ENCODE results near the gene ARFIP2. TPM values are rescaled to one million over a fixed set of nuclear protein-coding genes. Genes with fewer than 3 reads are reported as not detected.

The ARFIP2 gene
- total RNA-seq, 5 donors from 2014 or later (not counting 1 experiment from before 2014, with no cell fraction given), result 47.3 to 61.9 (median 50.0) TPM

DNA sequence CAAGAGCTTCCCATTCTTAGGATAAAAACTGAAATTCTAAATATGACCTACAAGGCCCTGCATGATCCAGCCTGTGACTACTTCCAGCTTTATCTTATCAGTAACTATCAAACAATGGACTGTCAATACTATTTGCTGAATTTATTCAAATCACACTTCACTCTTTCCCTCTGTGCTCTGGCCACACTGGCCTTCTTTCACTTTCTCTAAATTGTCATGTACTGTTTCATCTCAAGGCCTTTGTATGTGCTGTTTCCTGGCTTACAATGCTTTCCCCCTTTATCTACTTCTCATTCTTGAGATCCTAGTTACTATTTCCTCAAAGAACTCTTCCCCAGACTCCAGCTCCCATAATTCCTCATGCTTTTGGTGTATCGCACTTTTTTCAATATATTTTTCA lies 5.8 kb upstream of the ARFIP2 start:
- no peaks in the 10 kb centered on the region for H3K9me3 Mint-ChIP-seq
- Histone ChIP-seq H3K27ac (ENCODE audit: low read length) (no peak overlapping the region), H3K4me3 (ENCODE audit: control insufficient read depth in 1 of 2, extremely low read depth in 1 of 2, low read length in 1 of 2) (no peak overlapping the region), H3K36me3 (ENCODE audit: control insufficient read depth in 2 of 2, extremely low read depth in 1 of 2, insufficient read depth in 1 of 2, low read length in 1 of 2) (peaks cover 12 to 66% of the 10 kb centered on the region in 2 donors), H3K27me3 (replicated peaks in 1 of 2; ENCODE audit: control insufficient read depth in 2 of 2, extremely low read depth in 1 of 2, insufficient read depth in 2 of 2, low read length in 1 of 2) (no peaks in the 10 kb centered on the region), H3K9me3 (no peaks in the 10 kb centered on the region), H3K4me1 (ENCODE audit: control insufficient read depth in 1 of 2, extremely low read depth in 1 of 2, insufficient read depth in 2 of 2, low read length in 2 of 2) (peaks cover 9 to 10% of the 10 kb centered on the region in 2 experiments)
- ChIA-PET POLR2A (interaction anchor here in 1 of 2 donors (0.6 kb wide), 1 partner anchor 97 kb away, joined by 4 read pairs; the partner anchor contains the start of gene SMPD1), CTCF (interaction anchor here in 1 of 2 donors (0.6 to 1.1 kb wide), 2 partner anchors 108 to 127 kb away, joined by 3 to 4 read pairs; no protein-coding TSS in a partner anchor)
- H3K4me3 Mint-ChIP-seq, result no peak overlapping the region
- H3K27ac Mint-ChIP-seq, result no peak overlapping the region
- no peaks in the 10 kb centered on the region for H3K27me3 Mint-ChIP-seq
- no CpG with 5 or more reads among the region's 1 CpG for WGBS (ENCODE audit: insufficient coverage)
- DNase-seq, result no peak
- ATAC-seq (replicated peaks in 1 of 4), result no peak
- peaks cover 21% of the 10 kb centered on the region for H3K36me3 Mint-ChIP-seq
- H3K4me1 Mint-ChIP-seq, result peaks cover 21 to 29% (median 23%) of the 10 kb centered on the region in 3 donors

GRCh38 chr11:6486256-6486655 lies 5.1 kb upstream of the ARFIP2 start:
- no peaks in the 10 kb centered on the region for H3K27me3 Mint-ChIP-seq

GRCh38 chr11:6485661-6486060 lies 4.5 kb upstream of the ARFIP2 start:
- ChIA-PET POLR2A (interaction anchor here in 1 of 2 donors (0.5 kb wide), 1 partner anchor 866 kb away, joined by 6 read pairs; no protein-coding TSS in a partner anchor), CTCF (interaction anchor here in 1 of 2 donors (0.6 to 1.4 kb wide), 3 partner anchors 20 to 203 kb away, joined by 3 to 7 read pairs (median 3); no protein-coding TSS in a partner anchor)
- Histone ChIP-seq H3K4me3 (ENCODE audit: control insufficient read depth in 1 of 2, extremely low read depth in 1 of 2, low read length in 1 of 2) (no peak overlapping the region), H3K4me1 (ENCODE audit: control insufficient read depth in 1 of 2, extremely low read depth in 1 of 2, insufficient read depth in 2 of 2, low read length in 2 of 2) (peaks cover 15 to 20% of the 10 kb centered on the region in 2 experiments), H3K27me3 (replicated peaks in 1 of 2; ENCODE audit: control insufficient read depth in 2 of 2, extremely low read depth in 1 of 2, insufficient read depth in 2 of 2, low read length in 1 of 2) (no peaks in the 10 kb centered on the region), H3K9me3 (no peaks in the 10 kb centered on the region), H3K36me3 (ENCODE audit: control insufficient read depth in 2 of 2, extremely low read depth in 1 of 2, insufficient read depth in 1 of 2, low read length in 1 of 2) (peaks cover 12 to 62% of the 10 kb centered on the region in 2 donors), H3K27ac (ENCODE audit: low read length) (no peak overlapping the region)
- DNase-seq (no peak), ATAC-seq (replicated peaks in 1 of 4) (no peak)
- Mint-ChIP-seq H3K27me3 (no peaks in the 10 kb centered on the region), H3K36me3 (peaks cover 21% of the 10 kb centered on the region), H3K9me3 (no peaks in the 10 kb centered on the region), H3K4me1 (peaks cover 23 to 35% (median 31%) of the 10 kb centered on the region in 3 donors), H3K27ac (no peak overlapping the region), H3K4me3 (no peak overlapping the region)
- 94% methylated on average over 3 of the region's 3 CpGs for WGBS (ENCODE audit: insufficient coverage)

More at GRCh38 chr11:6486256-6486655, 5.1 kb upstream of the ARFIP2 start:
- WGBS (ENCODE audit: insufficient coverage), result 41% methylated on average over 2 of the region's 3 CpGs
- H3K9me3 ChIP-seq, result no peaks in the 10 kb centered on the region
- H3K4me1 ChIP-seq (ENCODE audit: control insufficient read depth in 1 of 2, extremely low read depth in 1 of 2, insufficient read depth in 2 of 2, low read length in 2 of 2), result peaks cover 12 to 15% of the 10 kb centered on the region in 2 experiments
- H3K4me1 Mint-ChIP-seq, result peaks cover 20 to 29% (median 25%) of the 10 kb centered on the region in 3 donors
- ATAC-seq (replicated peaks in 1 of 4) (no peak), DNase-seq (no peak)
- ChIA-PET CTCF (interaction anchor here (0.6 to 1.3 kb wide), 3 partner anchors 15 to 107 kb away, joined by 3 to 7 read pairs (median 3); no protein-coding TSS in a partner anchor), POLR2A (no interaction called here)
- H3K36me3 Mint-ChIP-seq, result peaks cover 21% of the 10 kb centered on the region
- peaks cover 12 to 62% of the 10 kb centered on the region in 2 donors for H3K36me3 ChIP-seq (ENCODE audit: control insufficient read depth in 2 of 2, extremely low read depth in 1 of 2, insufficient read depth in 1 of 2, low read length in 1 of 2)
- H3K27ac Mint-ChIP-seq, result no peak overlapping the region
- H3K4me3 ChIP-seq (ENCODE audit: control insufficient read depth in 1 of 2, extremely low read depth in 1 of 2, low read length in 1 of 2), result no peak overlapping the region
- H3K27me3 ChIP-seq (replicated peaks in 1 of 2; ENCODE audit: control insufficient read depth in 2 of 2, extremely low read depth in 1 of 2, insufficient read depth in 2 of 2, low read length in 1 of 2), result no peaks in the 10 kb centered on the region
- no peak overlapping the region for H3K27ac ChIP-seq (ENCODE audit: low read length)
- H3K4me3 Mint-ChIP-seq, result no peak overlapping the region
- no peaks in the 10 kb centered on the region for H3K9me3 Mint-ChIP-seq

- peaks cover 20 to 67% of the 10 kb centered on the region in 2 donors for H3K36me3 ChIP-seq (ENCODE audit: control insufficient read depth in 2 of 2, extremely low read depth in 1 of 2, insufficient read depth in 1 of 2, low read length in 1 of 2)
- H3K9me3 ChIP-seq, result no peaks in the 10 kb centered on the region
- Mint-ChIP-seq H3K4me1 (peaks cover 43 to 46% (median 45%) of the 10 kb centered on the region in 3 donors), H3K27me3 (no peaks in the 10 kb centered on the region), H3K27ac (peak overlapping the region; percentile 29 to 75), H3K9me3 (no peaks in the 10 kb centered on the region), H3K4me3 (peak overlapping the region; percentile 92 to 96 (median 96)), H3K36me3 (peaks cover 20% of the 10 kb centered on the region)
- 97% methylated on average over 5 of the region's 6 CpGs for WGBS (ENCODE audit: insufficient coverage)
- ATAC-seq (replicated peaks in 1 of 4) (no peak), DNase-seq (no peak)
- H3K4me3 ChIP-seq (ENCODE audit: control insufficient read depth in 1 of 2, extremely low read depth in 1 of 2, low read length in 1 of 2), result no peak overlapping the region
- peaks cover 18 to 26% of the 10 kb centered on the region in 2 experiments for H3K4me1 ChIP-seq (ENCODE audit: control insufficient read depth in 1 of 2, extremely low read depth in 1 of 2, insufficient read depth in 2 of 2, low read length in 2 of 2)
- peak overlapping the region; percentile 97 for H3K27ac ChIP-seq (ENCODE audit: low read length)
- ChIA-PET CTCF (interaction anchor here in 1 of 2 donors (2.8 kb wide), 1 partner anchor 104 kb away, joined by 16 read pairs; no protein-coding TSS in a partner anchor), POLR2A (interaction anchor here in 1 of 2 donors (0.7 kb wide), 1 partner anchor 170 kb away, joined by 3 read pairs; no protein-coding TSS in a partner anchor)
- no peaks in the 10 kb centered on the region for H3K27me3 ChIP-seq (replicated peaks in 1 of 2; ENCODE audit: control insufficient read depth in 2 of 2, extremely low read depth in 1 of 2, insufficient read depth in 2 of 2, low read length in 1 of 2)
Observed at GRCh38 chr11:6483015-6483414, 1.9 kb upstream of the ARFIP2 start.

DNA sequence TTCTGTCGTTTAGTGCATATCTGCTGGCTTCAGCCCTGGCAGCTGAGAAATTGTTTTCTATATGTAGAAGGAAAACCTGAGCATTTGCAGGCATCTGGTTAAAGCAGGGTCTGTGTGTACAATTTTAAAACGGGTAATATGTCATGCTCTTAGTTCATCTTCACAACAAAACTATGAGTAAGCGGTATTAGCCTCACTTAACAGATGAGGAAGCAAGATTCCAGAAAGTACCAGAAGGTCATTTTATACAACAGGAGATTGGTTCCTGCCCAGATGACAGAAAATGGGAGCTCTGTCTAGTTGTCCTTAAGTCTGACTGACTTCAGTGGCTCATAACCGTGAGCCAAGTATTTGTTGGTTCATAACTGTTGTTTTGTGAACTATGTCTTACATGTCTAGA lies 1.3 kb upstream of the ARFIP2 start:
- Histone ChIP-seq H3K27me3 (replicated peaks in 1 of 2; ENCODE audit: control insufficient read depth in 2 of 2, extremely low read depth in 1 of 2, insufficient read depth in 2 of 2, low read length in 1 of 2) (no peaks in the 10 kb centered on the region), H3K4me3 (ENCODE audit: control insufficient read depth in 1 of 2, extremely low read depth in 1 of 2, low read length in 1 of 2) (peak overlapping the region; percentile 90 to 94), H3K27ac (ENCODE audit: low read length) (peak overlapping the region; percentile 97), H3K36me3 (ENCODE audit: control insufficient read depth in 2 of 2, extremely low read depth in 1 of 2, insufficient read depth in 1 of 2, low read length in 1 of 2) (peaks cover 25 to 65% of the 10 kb centered on the region in 2 donors), H3K4me1 (ENCODE audit: control insufficient read depth in 1 of 2, extremely low read depth in 1 of 2, insufficient read depth in 2 of 2, low read length in 2 of 2) (peaks cover 18 to 26% of the 10 kb centered on the region in 2 experiments), H3K9me3 (no peaks in the 10 kb centered on the region)
- POLR2A ChIA-PET, result interaction anchor here in 1 of 2 donors (0.7 to 1.8 kb wide), 2 partner anchors 92 to 170 kb away, joined by 3 to 15 read pairs; partner anchors contain the start of gene SMPD1
- Mint-ChIP-seq H3K27me3 (no peaks in the 10 kb centered on the region), H3K9me3 (no peaks in the 10 kb centered on the region), H3K4me3 (peak overlapping the region; percentile 92 to 96 (median 96)), H3K27ac (peak overlapping the region; percentile 29 to 75), H3K36me3 (peaks cover 25% of the 10 kb centered on the region), H3K4me1 (peaks cover 43 to 46% (median 45%) of the 10 kb centered on the region in 3 donors)
- no peak for ATAC-seq (replicated peaks in 1 of 4)
- CTCF ChIA-PET, result interaction anchor here (0.8 to 2.8 kb wide), 3 partner anchors 39 to 104 kb away, joined by 3 to 16 read pairs (median 3); no protein-coding TSS in a partner anchor
- DNase-seq, result no peak
- 83% methylated on average over 1 of the region's 4 CpGs for WGBS (ENCODE audit: insufficient coverage)

- Histone ChIP-seq H3K36me3 (ENCODE audit: control insufficient read depth in 2 of 2, extremely low read depth in 1 of 2, insufficient read depth in 1 of 2, low read length in 1 of 2) (peaks cover 27 to 63% of the 10 kb centered on the region in 2 donors), H3K9me3 (no peaks in the 10 kb centered on the region), H3K4me3 (ENCODE audit: control insufficient read depth in 1 of 2, extremely low read depth in 1 of 2, low read length in 1 of 2) (peak overlapping the region; percentile 90 to 94), H3K27ac (ENCODE audit: low read length) (peak overlapping the region; percentile 97), H3K4me1 (ENCODE audit: control insufficient read depth in 1 of 2, extremely low read depth in 1 of 2, insufficient read depth in 2 of 2, low read length in 2 of 2) (peaks cover 18 to 26% of the 10 kb centered on the region in 2 experiments), H3K27me3 (replicated peaks in 1 of 2; ENCODE audit: control insufficient read depth in 2 of 2, extremely low read depth in 1 of 2, insufficient read depth in 2 of 2, low read length in 1 of 2) (no peaks in the 10 kb centered on the region)
- WGBS (ENCODE audit: insufficient coverage), result 11% methylated on average over 11 of the region's 13 CpGs
- ChIA-PET CTCF (interaction anchor here (0.8 to 2.8 kb wide), 6 partner anchors 39 to 201 kb away, joined by 3 to 16 read pairs (median 4); partner anchors contain the start of genes MRPL17 (in 1 of the 2) and TPP1 (in 1 of the 2)), POLR2A (interaction anchor here (0.9 to 1.8 kb wide), 9 partner anchors 12 to 1505 kb away, joined by 3 to 15 read pairs (median 3); partner anchors contain the start of genes EIF3F (in 1 of the 2), SMPD1 (in 1 of the 2) and TPP1 (in 1 of the 2))
- Mint-ChIP-seq H3K4me3 (peak overlapping the region; percentile 92 to 96 (median 96)), H3K4me1 (peaks cover 43 to 46% (median 45%) of the 10 kb centered on the region in 3 donors), H3K27me3 (no peaks in the 10 kb centered on the region), H3K27ac (peak overlapping the region; percentile 97 to 98), H3K9me3 (no peaks in the 10 kb centered on the region), H3K36me3 (peaks cover 25% of the 10 kb centered on the region)
- ATAC-seq (replicated peaks in 1 of 4) (peak in 2 of 4 experiments; percentile 1 to 3), DNase-seq (peak in 3 of 35 experiments; percentile 4 to 11 (median 9))
Observed at GRCh38 chr11:6481924-6482275, 769 bp upstream of the ARFIP2 start.
